B cell (primary cell): Measurements from ENCODE around the gene ZDHHC7. TPM values are rescaled to one million over a fixed set of nuclear protein-coding genes. Genes with fewer than 3 reads are reported as not detected.

Experiments used
- ATAC-seq: fragments of 200-7000 bp; cut with Tn5 transposase; one replicate; pipeline ENCODE4 v1.10.0; 2021; ENCODE audit warnings: low read depth, mild to moderate bottlenecking, moderate number of reproducible peaks, moderate library complexity
- CTCF ChIA-PET: fragments of 350-600 bp; sonication (Branson Sonifier 250); formaldehyde crosslinking; loops from one replicate; lab custom pipeline; 2021; ENCODE audit warnings: antibody characterized with exemption, inconsistent platforms; lab: Charles Lee
- POLR2A ChIA-PET: fragments of 350-600 bp; sonication (Branson Sonifier 250); formaldehyde crosslinking; loops from one replicate; lab custom pipeline; 2021; ENCODE audit warnings: antibody characterized with exemption; lab: Charles Lee
- DNase-seq: peaks from one replicate; pipeline ENCODE4 v3.0.0; 2013
- H2AFZ ChIP-seq: 2 replicates; pipeline ENCODE4 v1.6.1; 2012; ENCODE audit warnings: mild to moderate bottlenecking, low read depth, low read length; ENCODE audit not compliant: insufficient read depth, poor library complexity, severe bottlenecking
- H3K27ac ChIP-seq, 2 donors: 1 replicate in 1 of 2; 2 replicates in 1 of 2; pipeline ENCODE4 v1.5.1; 2012 to 2013; ENCODE audit warnings: low read length in 2 of 2, mild to moderate bottlenecking in 2 of 2, moderate library complexity in 1 of 2
- H3K27me3 ChIP-seq, 4 experiments: fragments of 200-600 bp in 1 of 4; sonication (generic) in 1 of 4; replicated peaks in 1 of 4; 1 replicate in 2 of 4; 2 replicates in 2 of 4; pipeline versions ENCODE4 v1.6.1 to v1.7.0; 2013 to 2016; ENCODE audit warnings: low read length in 3 of 4, mild to moderate bottlenecking in 2 of 4, mixed read lengths in 1 of 4, moderate library complexity in 1 of 4; ENCODE audit not compliant: insufficient read depth in 4 of 4, control insufficient read depth in 3 of 4; ENCODE audit errors: control extremely low read depth in 1 of 4
- H3K36me3 ChIP-seq, 2 experiments: replicated peaks in 1 of 2; 1 replicate in 1 of 2; 2 replicates in 1 of 2; pipeline versions ENCODE4 v1.6.1 to v1.7.1; 2013; ENCODE audit warnings: low read length in 1 of 2; ENCODE audit not compliant: insufficient read depth in 2 of 2, control insufficient read depth in 1 of 2; ENCODE audit errors: control extremely low read depth in 1 of 2, extremely low read depth in 1 of 2
- H3K4me1 ChIP-seq, 2 donors: fragments of 200-600 bp in 1 of 2; sonication (generic) in 1 of 2; 1 replicate in 1 of 2; 2 replicates in 1 of 2; pipeline versions ENCODE4 v1.5.1 to v1.6.1; 2013 to 2017; ENCODE audit warnings: low read length in 2 of 2; ENCODE audit not compliant: control insufficient read depth in 2 of 2, insufficient read depth in 2 of 2
- H3K4me2 ChIP-seq: replicated peaks from 2 replicates; pipeline ENCODE3; 2012; ENCODE audit warnings: mild to moderate bottlenecking, low read depth, low read length; ENCODE audit not compliant: poor library complexity, severe bottlenecking
- H3K4me3 ChIP-seq, 5 experiments: fragments of 200-600 bp in 1 of 5; sonication (generic) in 1 of 5; 1 replicate in 3 of 5; 2 replicates in 2 of 5; pipeline versions ENCODE4 v1.5.1 to v1.7.0; 2011 to 2016; ENCODE audit warnings: low read length in 4 of 5, mild to moderate bottlenecking in 4 of 5, low read depth in 2 of 5, control low read depth in 1 of 5, moderate library complexity in 1 of 5; ENCODE audit not compliant: insufficient read depth in 1 of 5; ENCODE audit errors: control extremely low read depth in 1 of 5, extremely low read depth in 1 of 5
- H3K79me2 ChIP-seq: fragments of 200-600 bp; sonication (generic); one replicate; pipeline ENCODE4 v1.6.0; 2016; ENCODE audit warnings: low read length; ENCODE audit not compliant: control insufficient read depth, insufficient read depth
- H3K9ac ChIP-seq: fragments of 200-600 bp; sonication (generic); 2 replicates; pipeline ENCODE4 v1.6.1; 2017; ENCODE audit warnings: mild to moderate bottlenecking, low read length, moderate library complexity
- H3K9me3 ChIP-seq, 3 donors: one replicate each; pipeline versions ENCODE4 v1.6.1 to v1.7.1; 2013; ENCODE audit warnings: low read length in 2 of 3; ENCODE audit not compliant: control insufficient read depth in 2 of 3, insufficient read depth in 1 of 3; ENCODE audit errors: control extremely low read depth in 1 of 3
- H4K20me1 ChIP-seq: 2 replicates; pipeline ENCODE4 v1.6.0; 2012; ENCODE audit warnings: mild to moderate bottlenecking, low read length; ENCODE audit not compliant: insufficient read depth, control insufficient read depth, poor library complexity, severe bottlenecking
- H3K27ac Mint-ChIP-seq: one replicate; pipeline ENCODE4 v1.8.0; 2021; ENCODE audit warnings: mixed read lengths
- H3K27me3 Mint-ChIP-seq: one replicate; pipeline ENCODE4 v1.8.0; 2021; ENCODE audit warnings: mixed read lengths
- H3K4me1 Mint-ChIP-seq: one replicate; pipeline ENCODE4 v1.8.0; 2021; ENCODE audit warnings: mixed read lengths
- H3K4me3 Mint-ChIP-seq: one replicate; pipeline ENCODE4 v1.8.0; 2021; ENCODE audit warnings: mixed read lengths
- H3K9me3 Mint-ChIP-seq: one replicate; pipeline ENCODE4 v1.8.0; 2022; ENCODE audit warnings: mixed read lengths; ENCODE audit not compliant: insufficient read depth
- EZH2 ChIP-seq: IDR thresholded peaks from 2 replicates; pipeline ENCODE4 v1.6.1; 2012; ENCODE audit warnings: borderline replicate concordance, low read depth, mild to moderate bottlenecking, moderate library complexity, low read length; ENCODE audit not compliant: insufficient read depth, poor library complexity, severe bottlenecking
- WGBS: methylation state at CpG from one replicate; pipeline ENCODE4 v1.1.5; 2013; ENCODE audit warnings: missing lambda C conversion rate; ENCODE audit not compliant: insufficient coverage; 5-methylcytosine and 5-hydroxymethylcytosine counted together
- intact Hi-C: fragments of 100-400 bp; cut with micrococcal nuclease; formaldehyde crosslinking; loops from one replicate; pipeline ENCODE4 v1.10.0; 2022
- polyA plus RNA-seq: library from polyadenylated mRNA; depleted of rRNA; stranded (reverse); fragments of >200 nt; gene quantifications from 2 replicates; pipeline ENCODE4 v1.2.3, GENCODE V29; 2012
- total RNA-seq, 2 donors: library from RNA; stranded (reverse); fragments of 120-200 nt in 1 of 2; gene quantifications; 1 replicate in 1 of 2; 2 replicates in 1 of 2; pipeline versions ENCODE4 v1.2.3 to v1.2.4, GENCODE V29; 2013 to 2022
- TF ChIP-seq, protein P1 (sequence below): fragments of 200-600 bp; IDR thresholded peaks from one replicate; pipeline ENCODE4 v1.8.0; 2022; ENCODE audit warnings: antibody characterized with exemption, mild to moderate bottlenecking

The ZDHHC7 gene
- total and polyA plus RNA-seq, 2 donors (not counting 1 experiment from before 2014, with no cell fraction given) = 25.2 to 36.1 TPM

DNA sequence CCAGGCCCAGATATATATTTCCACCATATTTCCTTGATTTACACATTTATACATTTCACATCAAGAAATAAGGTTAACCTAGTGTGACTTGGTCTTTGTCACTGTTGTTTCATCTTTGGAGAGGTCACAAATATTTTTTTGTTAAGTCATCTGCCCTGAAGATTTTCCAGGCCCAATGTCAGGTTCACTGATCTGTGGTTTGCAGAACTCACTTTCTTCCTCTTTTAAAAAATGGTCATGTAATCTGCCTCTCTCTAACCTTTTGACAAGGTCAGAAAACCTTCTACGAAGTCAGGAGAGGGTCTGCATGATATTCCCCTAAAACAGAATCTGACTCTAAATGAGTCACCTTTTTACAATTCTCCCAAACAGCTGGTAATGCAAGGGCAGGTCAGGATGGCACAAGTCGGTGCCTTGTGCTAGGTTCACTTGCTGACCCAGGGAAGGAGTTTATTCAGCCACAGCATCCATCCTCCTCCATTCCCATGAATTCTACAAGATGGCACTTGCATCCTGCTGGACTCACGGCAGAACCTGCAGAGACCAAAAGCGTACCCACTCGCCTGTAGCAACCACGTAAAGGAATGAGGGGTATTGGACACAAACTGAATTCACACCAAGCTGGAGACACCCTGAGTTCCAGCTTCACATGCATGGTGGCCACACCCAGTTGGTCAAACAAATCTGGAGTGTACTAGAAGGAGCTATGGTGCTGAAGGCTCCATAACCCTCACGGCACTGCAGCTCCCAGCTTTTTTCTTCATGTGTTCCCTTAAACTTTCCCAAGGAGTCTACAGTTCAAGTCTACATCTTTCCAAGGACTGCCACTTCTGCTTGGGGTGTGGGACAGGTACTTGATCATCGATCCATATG, 14.7 kb upstream of the ZDHHC7 start:
- Histone ChIP-seq H3K4me3 (no peak overlapping the region), H3K4me1 (peaks cover 28 to 33% of the 10 kb centered on the region in 2 donors), H3K4me2 (peak overlapping the region; percentile 29), H3K36me3 (no peaks in the 10 kb centered on the region), H3K27me3 (peaks cover 0 to 6% (median 2%) of the 10 kb centered on the region in 4 experiments), H3K9ac (no peak overlapping the region), H4K20me1 (no peaks in the 10 kb centered on the region), H2AFZ (no peak overlapping the region), H3K9me3 (no peaks in the 10 kb centered on the region), H3K79me2 (no peaks in the 10 kb centered on the region), H3K27ac (peak overlapping the region; percentile 7 to 50)
- CTCF ChIA-PET = interaction anchor here (0.7 to 3.4 kb wide), 5 partner anchors 11 to 61 kb away, joined by 3 to 22 read pairs (median 6); partner anchors contain the start of gene ZDHHC7
- H3K9me3 Mint-ChIP-seq = no peaks in the 10 kb centered on the region
- H3K27me3 Mint-ChIP-seq = peaks cover 9% of the 10 kb centered on the region
- no peak for TF ChIP-seq EZH2
- TF ChIP-seq, protein P1, sequence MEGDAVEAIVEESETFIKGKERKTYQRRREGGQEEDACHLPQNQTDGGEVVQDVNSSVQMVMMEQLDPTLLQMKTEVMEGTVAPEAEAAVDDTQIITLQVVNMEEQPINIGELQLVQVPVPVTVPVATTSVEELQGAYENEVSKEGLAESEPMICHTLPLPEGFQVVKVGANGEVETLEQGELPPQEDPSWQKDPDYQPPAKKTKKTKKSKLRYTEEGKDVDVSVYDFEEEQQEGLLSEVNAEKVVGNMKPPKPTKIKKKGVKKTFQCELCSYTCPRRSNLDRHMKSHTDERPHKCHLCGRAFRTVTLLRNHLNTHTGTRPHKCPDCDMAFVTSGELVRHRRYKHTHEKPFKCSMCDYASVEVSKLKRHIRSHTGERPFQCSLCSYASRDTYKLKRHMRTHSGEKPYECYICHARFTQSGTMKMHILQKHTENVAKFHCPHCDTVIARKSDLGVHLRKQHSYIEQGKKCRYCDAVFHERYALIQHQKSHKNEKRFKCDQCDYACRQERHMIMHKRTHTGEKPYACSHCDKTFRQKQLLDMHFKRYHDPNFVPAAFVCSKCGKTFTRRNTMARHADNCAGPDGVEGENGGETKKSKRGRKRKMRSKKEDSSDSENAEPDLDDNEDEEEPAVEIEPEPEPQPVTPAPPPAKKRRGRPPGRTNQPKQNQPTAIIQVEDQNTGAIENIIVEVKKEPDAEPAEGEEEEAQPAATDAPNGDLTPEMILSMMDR = no peak
- 74% methylated on average over 5 of the region's 8 CpGs for WGBS
- ATAC-seq (no peak), DNase-seq (peak; percentile 42)
- H3K4me3 Mint-ChIP-seq = peak overlapping the region; percentile 77
- POLR2A ChIA-PET = no interaction called here
- H3K27ac Mint-ChIP-seq = peak overlapping the region; percentile 59
- H3K4me1 Mint-ChIP-seq = peaks cover 42% of the 10 kb centered on the region
- intact Hi-C loops = loop anchor here (5.0 kb wide), 2 partner anchors 884 to 1219 kb away; partner anchors contain the start of gene HSBP1
